Smooth muscle cell (in vitro differentiated cells): ENCODE results near the gene RNF44. TPM values are rescaled to one million over a fixed set of nuclear protein-coding genes. Genes with fewer than 3 reads are reported as not detected.
A peak's percentile ranks its signal among the peaks of the same experiment; 100 is the strongest.

Source experiments
- DNase-seq: peaks from one replicate; lab custom pipeline; 2025; ENCODE audit not compliant: unreplicated experiment; lab: John Stamatoyannopoulos, UW
- H2AFZ ChIP-seq: fragments of 200-600 bp; sonication (generic); 2 replicates; pipeline ENCODE4 v1.6.0; 2016; ENCODE audit warnings: antibody characterized with exemption, low read depth, mild to moderate bottlenecking
- H3F3A ChIP-seq: fragments of 200-600 bp; sonication (generic); 2 replicates; pipeline ENCODE4 v1.6.0; 2017; ENCODE audit warnings: antibody characterized with exemption, low read depth
- H3K27ac ChIP-seq: fragments of 200-600 bp; sonication (generic); 2 replicates; pipeline ENCODE4 v1.5.1; 2016; ENCODE audit warnings: low read depth, mild to moderate bottlenecking
- H3K27me3 ChIP-seq: fragments of 200-600 bp; sonication (generic); 2 replicates; pipeline ENCODE4 v1.6.1; 2016; ENCODE audit warnings: low read depth, mild to moderate bottlenecking
- H3K36me3 ChIP-seq: fragments of 200-600 bp; sonication (generic); 2 replicates; pipeline ENCODE4 v1.5.1; 2016; ENCODE audit warnings: low read depth
- H3K4me1 ChIP-seq: fragments of 200-600 bp; sonication (generic); 2 replicates; pipeline ENCODE4 v1.5.1; 2016; ENCODE audit warnings: low read depth
- H3K4me2 ChIP-seq: fragments of 200-600 bp; sonication (generic); 2 replicates; pipeline ENCODE4 v1.6.0; 2016; ENCODE audit warnings: mild to moderate bottlenecking
- H3K4me3 ChIP-seq: fragments of 200-600 bp; sonication (generic); 2 replicates; pipeline ENCODE4 v1.5.1; 2016; ENCODE audit warnings: mild to moderate bottlenecking
- H3K79me2 ChIP-seq: fragments of 200-600 bp; sonication (generic); 2 replicates; pipeline ENCODE4 v1.6.0; 2016; ENCODE audit warnings: low read depth, mild to moderate bottlenecking
- H3K9ac ChIP-seq: fragments of 200-600 bp; sonication (generic); 2 replicates; pipeline ENCODE4 v1.6.0; 2016; ENCODE audit warnings: low read depth
- H3K9me3 ChIP-seq: fragments of 200-600 bp; sonication (generic); replicated peaks from 2 replicates; pipeline ENCODE4 v1.5.1; 2016; ENCODE audit warnings: low read depth
- H4K20me1 ChIP-seq: fragments of 200-600 bp; sonication (generic); 2 replicates; pipeline ENCODE4 v1.6.0; 2016; ENCODE audit warnings: low read depth
- WGBS: methylation state at CpG from one replicate; pipeline ENCODE4 v1.1.7; 2016; ENCODE audit warnings: low lambda C conversion rate; 5-methylcytosine and 5-hydroxymethylcytosine counted together
- polyA plus RNA-seq: library from polyadenylated mRNA; unstranded; fragments of >200 nt; fragmentation: Nextera tagmentation; extraction: Ambion mirVana; gene quantifications from 2 replicates; pipeline ENCODE4 v1.2.1, GENCODE V29; 2016
- total RNA-seq: library from RNA; depleted of rRNA; stranded (reverse); fragments of >200 nt; gene quantifications from 2 replicates; pipeline ENCODE4 v1.2.3, GENCODE V29; 2014
- TF ChIP-seq, protein P1 (sequence below): fragments of 200-600 bp; sonication (generic); IDR thresholded peaks from 2 replicates; pipeline ENCODE4 v1.5.1; 2017; ENCODE audit warnings: borderline replicate concordance, mild to moderate bottlenecking, antibody characterized with exemption; ENCODE audit not compliant: insufficient read depth, poor library complexity, severe bottlenecking

Gene RNF44
- total and polyA plus RNA-seq, 2 experiments from 2014 or later, result 5.7 to 6.8 TPM

DNA sequence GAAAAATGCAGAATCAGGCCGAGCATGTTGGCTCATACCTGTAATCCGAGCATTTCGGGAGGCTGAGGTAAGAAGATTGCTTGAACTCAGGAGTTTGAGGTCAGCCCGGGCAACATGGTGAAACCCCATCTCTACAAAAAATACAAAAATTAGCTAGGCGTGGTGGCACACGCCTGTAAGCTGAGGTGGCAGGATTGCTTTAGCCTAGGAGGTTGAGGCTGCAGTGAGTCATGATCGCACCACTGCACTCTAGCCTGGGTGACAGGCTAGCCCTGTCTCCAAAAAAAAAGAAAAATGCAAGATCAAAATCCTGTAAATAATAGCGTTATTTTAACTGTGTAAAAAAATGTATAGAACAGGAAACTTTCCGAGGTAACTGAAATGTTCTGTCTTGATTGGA, 39.4 kb downstream of the RNF44 start:
- Histone ChIP-seq H4K20me1 (peaks cover 12% of the 10 kb centered on the region), H3K4me3 (no peak overlapping the region), H3K27me3 (no peaks in the 10 kb centered on the region), H3K79me2 (no peaks in the 10 kb centered on the region), H3K36me3 (peaks cover 32% of the 10 kb centered on the region), H3F3A (no peaks in the 10 kb centered on the region), H3K9me3 (no peaks in the 10 kb centered on the region), H3K27ac (peak overlapping the region; percentile 30), H3K4me2 (no peak overlapping the region), H3K4me1 (no peaks in the 10 kb centered on the region), H3K9ac (no peak overlapping the region), H2AFZ (no peak overlapping the region)
- TF ChIP-seq, protein P1, sequence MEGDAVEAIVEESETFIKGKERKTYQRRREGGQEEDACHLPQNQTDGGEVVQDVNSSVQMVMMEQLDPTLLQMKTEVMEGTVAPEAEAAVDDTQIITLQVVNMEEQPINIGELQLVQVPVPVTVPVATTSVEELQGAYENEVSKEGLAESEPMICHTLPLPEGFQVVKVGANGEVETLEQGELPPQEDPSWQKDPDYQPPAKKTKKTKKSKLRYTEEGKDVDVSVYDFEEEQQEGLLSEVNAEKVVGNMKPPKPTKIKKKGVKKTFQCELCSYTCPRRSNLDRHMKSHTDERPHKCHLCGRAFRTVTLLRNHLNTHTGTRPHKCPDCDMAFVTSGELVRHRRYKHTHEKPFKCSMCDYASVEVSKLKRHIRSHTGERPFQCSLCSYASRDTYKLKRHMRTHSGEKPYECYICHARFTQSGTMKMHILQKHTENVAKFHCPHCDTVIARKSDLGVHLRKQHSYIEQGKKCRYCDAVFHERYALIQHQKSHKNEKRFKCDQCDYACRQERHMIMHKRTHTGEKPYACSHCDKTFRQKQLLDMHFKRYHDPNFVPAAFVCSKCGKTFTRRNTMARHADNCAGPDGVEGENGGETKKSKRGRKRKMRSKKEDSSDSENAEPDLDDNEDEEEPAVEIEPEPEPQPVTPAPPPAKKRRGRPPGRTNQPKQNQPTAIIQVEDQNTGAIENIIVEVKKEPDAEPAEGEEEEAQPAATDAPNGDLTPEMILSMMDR, result no peak
- no peak for DNase-seq
- 92% methylated on average over 9 of the region's 9 CpGs for WGBS

- Histone ChIP-seq H3F3A (no peaks in the 10 kb centered on the region), H3K27me3 (no peaks in the 10 kb centered on the region), H3K36me3 (peaks cover 42% of the 10 kb centered on the region), H3K4me3 (no peak overlapping the region), H3K79me2 (peaks cover 8% of the 10 kb centered on the region), H4K20me1 (peaks cover 64% of the 10 kb centered on the region), H3K9me3 (no peaks in the 10 kb centered on the region), H2AFZ (no peak overlapping the region), H3K9ac (no peak overlapping the region), H3K4me1 (no peaks in the 10 kb centered on the region), H3K27ac (no peak overlapping the region), H3K4me2 (no peak overlapping the region)
- WGBS, result 77% methylated on average over 3 of the region's 3 CpGs
- TF ChIP-seq, protein P1, result no peak
- DNase-seq, result no peak
These were observed 44.8 kb downstream of the RNF44 start for GRCh38 chr5:176492431-176492830.

DNA sequence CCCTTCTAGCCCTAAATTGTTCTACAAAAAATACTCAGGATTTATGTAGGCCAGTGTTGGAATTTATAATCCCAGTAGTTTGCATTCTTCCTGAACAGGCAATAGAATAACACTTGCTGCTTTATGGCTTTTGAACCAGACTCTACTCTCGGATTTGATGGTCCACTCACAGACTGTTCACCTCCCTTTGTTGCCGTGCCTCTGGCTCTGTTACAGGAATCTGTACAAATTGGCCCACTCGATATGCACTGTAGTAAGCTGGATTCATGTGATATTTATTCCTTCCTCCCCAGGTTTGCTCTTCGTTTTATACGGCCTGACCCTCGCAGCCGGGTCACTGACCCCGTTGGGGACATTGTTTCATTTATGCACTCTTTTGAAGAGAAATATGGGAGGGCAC, 45.3 kb downstream of the RNF44 start:
- H3F3A ChIP-seq, result no peaks in the 10 kb centered on the region
- H3K9me3 ChIP-seq, result no peaks in the 10 kb centered on the region
- H3K79me2 ChIP-seq, result peaks cover 12% of the 10 kb centered on the region
- no peak overlapping the region for H3K27ac ChIP-seq
- no peak overlapping the region for H2AFZ ChIP-seq
- H3K4me3 ChIP-seq, result no peak overlapping the region
- WGBS, result 95% methylated on average over 8 of the region's 8 CpGs
- H3K4me1 ChIP-seq, result no peaks in the 10 kb centered on the region
- no peaks in the 10 kb centered on the region for H3K27me3 ChIP-seq
- no peak for DNase-seq
- TF ChIP-seq, protein P1, result no peak
- peaks cover 42% of the 10 kb centered on the region for H3K36me3 ChIP-seq
- H4K20me1 ChIP-seq, result peaks cover 69% of the 10 kb centered on the region
- H3K4me2 ChIP-seq, result no peak overlapping the region
- no peak overlapping the region for H3K9ac ChIP-seq

DNA sequence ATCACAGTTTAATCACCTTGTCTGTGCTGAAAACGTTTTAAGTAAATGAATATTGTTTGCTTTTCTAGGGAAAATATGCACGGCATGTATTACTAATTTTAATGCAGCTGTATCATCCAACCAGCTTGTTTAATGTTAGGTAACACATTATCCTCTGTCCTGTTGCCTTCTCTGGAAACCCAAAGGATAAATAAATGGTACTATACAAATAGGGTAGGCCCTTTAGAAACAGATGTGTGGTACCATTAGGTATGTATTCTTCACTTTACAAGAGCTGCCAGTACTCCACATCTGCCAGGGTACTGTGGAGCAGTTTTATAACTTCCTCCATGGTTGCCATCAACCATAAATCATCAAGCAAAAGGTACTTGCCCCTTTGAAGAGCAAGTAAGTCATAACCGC, 46.1 kb downstream of the RNF44 start:
- H3K4me1 ChIP-seq, result no peaks in the 10 kb centered on the region
- WGBS, result 83% methylated on average over 3 of the region's 3 CpGs
- no peak overlapping the region for H3K4me2 ChIP-seq
- H3K9me3 ChIP-seq, result no peaks in the 10 kb centered on the region
- no peak overlapping the region for H3K9ac ChIP-seq
- TF ChIP-seq, protein P1, result no peak
- H3K4me3 ChIP-seq, result no peak overlapping the region
- peaks cover 48% of the 10 kb centered on the region for H3K36me3 ChIP-seq
- DNase-seq, result no peak
- H4K20me1 ChIP-seq, result peaks cover 77% of the 10 kb centered on the region
- no peaks in the 10 kb centered on the region for H3F3A ChIP-seq
- no peaks in the 10 kb centered on the region for H3K27me3 ChIP-seq
- H2AFZ ChIP-seq, result no peak overlapping the region
- no peak overlapping the region for H3K27ac ChIP-seq
- peaks cover 20% of the 10 kb centered on the region for H3K79me2 ChIP-seq
